GM19463 (cell line): ENCODE results near the gene TCOF1.

Experiments
- ATAC-seq: cut with Tn5 transposase; IDR thresholded peaks from one replicate; pipeline ENCODE4 v1.9.1; 2021; ENCODE audit warnings: mild to moderate bottlenecking, moderate library complexity; ENCODE audit not compliant: unreplicated experiment

Gene TCOF1

DNA sequence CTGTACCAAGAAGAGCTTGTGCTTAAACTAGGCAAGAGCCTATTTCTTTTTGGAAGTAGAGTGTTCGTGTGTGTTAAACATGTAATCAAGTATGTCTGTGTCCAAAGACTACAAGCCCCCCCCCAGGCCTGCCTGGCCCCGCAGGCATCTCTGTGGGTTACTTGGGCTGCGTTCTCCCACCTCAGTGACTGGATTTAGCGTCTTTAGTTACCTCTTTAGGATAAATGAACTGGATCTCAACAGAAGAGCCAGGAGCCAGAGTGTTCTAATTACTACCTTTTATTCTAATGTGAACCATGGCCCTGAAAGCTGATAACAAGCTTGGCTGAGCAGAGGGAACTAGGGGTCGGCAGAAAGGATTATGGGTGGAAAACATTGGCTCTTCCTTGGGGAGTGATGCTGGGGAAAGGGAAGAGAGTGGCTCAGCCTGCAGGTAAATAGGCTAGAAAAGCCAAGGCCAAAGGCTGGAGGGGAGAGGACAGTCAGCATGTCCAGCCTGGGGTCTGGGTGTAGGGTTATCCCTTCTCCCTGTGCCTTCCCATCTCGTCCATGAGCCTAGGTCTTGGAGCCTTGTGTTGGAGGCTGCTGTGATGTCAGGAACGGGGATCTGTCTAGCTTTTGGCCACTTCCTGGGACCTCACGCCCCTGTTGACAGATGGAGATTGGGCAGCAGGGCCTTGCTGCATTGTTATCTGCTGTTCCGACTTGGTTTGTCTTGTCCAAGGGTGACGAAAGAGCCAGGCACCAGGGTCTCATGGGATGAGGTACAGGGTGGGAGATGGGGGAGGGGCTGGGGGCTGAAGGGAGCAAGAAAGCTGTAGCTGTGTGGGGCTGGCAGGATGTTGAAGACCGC is 44.1 kb downstream of the TCOF1 start:
- no peak for ATAC-seq

DNA sequence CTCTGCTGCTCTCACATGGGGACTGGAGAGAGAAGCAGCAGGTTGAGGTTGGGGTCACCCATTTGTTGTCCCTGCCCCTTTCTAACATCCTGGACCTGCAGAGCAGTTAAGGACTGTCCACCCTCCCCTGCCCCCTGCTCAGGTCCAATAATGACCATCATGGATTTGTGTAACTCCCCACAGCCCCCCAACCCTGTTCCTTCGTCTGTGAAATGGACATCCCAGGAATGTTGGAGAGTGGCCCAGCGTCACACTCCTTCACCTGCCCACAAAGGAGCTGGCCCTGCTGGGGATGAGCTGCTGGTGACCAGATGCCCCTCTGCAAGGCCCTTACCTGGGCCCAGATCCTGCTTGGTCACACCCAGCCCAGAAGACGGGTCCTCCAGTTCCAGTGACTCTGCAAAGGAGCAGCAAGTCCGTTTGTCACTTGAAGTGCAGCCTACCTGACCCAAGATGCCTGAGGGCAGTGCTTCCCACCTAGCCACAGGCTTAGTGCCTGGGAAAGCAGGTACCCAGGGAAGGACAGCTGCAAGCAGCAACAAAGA is 44.8 kb downstream of the TCOF1 start:
- no peak for ATAC-seq

DNA sequence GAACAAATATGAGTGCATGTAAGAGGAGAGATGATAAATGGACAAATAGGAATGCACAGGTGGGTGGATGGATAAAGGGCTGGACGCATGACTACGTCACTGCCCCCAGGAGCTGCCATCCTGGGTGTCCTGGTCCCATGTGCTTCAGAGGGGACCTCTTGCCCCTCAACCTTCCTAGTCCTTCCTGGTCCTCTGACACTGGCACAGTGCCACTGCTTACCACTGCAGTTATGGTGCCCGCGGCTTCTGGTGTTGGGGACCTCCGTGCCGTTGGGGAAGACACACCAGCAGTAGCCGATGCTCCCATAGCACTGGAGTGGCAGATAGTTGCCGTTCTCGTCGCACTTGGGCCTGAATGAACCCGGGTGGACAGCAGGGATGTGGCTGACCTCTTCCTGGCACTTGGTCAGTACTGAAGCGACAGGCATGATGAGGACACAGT is 45.4 kb downstream of the TCOF1 start:
- no peak for ATAC-seq

DNA sequence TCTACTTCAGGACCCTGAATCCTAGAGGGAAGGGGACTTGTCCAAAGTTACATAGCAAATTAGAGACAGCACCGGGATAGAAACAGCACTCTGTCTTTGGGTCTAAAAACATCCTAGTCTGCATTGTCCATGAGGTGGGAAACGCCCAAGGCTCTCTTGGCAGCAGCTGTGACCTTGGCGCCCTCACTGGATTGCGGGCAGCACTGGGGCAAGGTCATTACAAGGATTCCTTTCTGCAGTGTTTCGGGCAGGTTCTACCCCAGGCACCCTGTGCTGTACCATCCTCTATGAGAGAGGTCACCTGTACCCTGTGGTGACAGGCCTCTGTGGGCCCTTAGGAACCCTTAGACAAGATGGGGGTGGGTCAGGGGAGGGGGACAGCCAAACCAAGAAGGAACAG is 46.6 kb downstream of the TCOF1 start:
- no peak for ATAC-seq

DNA sequence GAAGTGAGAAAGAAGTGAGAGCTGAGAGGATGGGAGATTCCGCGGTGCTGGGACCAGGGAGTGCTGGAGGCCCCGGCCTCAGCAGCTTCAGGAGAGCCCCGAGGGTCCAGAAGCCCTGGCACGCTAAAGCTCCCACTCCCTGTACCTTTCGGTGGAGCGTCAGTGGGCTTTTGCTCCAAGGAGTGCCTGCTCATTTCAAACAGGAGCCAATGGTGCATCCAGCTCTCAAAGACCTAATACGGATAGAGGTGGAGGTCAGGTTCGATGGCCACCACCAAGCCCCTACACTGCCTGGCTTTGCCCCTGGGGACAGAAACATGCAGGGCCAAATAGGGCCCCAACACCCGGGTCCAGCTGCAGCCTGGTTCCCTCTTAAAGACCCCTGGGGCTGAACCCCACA is 47.0 kb downstream of the TCOF1 start:
- ATAC-seq: no peak

- ATAC-seq: no peak
Observed at GRCh38 chr5:150404941-150405816, 47.7 kb downstream of the TCOF1 start.

DNA sequence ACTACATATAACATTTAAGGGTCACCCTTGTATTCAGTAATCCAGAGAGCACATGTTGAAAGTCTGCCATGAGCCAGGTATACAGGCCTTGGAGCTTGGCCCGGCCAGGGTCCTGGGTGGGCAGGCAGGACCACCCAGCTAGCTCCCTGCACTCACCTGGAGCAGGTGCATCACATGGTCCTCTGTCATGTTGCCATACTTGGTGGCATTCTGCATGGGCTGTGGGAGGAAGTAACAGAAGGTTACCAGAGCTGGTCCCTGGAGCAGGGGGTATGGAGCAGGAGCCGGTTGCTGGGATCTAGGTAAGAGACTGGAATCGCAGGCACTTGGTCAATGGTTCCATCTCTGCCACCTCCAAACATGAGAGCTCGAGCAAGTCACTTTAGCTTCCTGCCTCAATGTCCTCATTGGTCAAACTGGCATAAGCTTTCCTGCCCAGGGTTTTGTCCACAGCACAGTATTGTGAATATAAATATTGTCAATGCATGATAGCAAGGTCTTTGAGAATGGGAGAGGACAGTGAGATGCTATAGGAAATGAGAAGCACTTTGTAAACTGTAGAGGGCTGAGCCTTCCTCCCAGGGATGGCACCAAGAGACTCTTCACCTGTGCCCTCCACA is 48.7 kb downstream of the TCOF1 start:
- no peak for ATAC-seq

- ATAC-seq: no peak
Observed at GRCh38 chr5:150406723-150407095, 49.2 kb downstream of the TCOF1 start.

GRCh38 chr5:150407096-150407720 is 49.7 kb downstream of the TCOF1 start:
- no peak for ATAC-seq

DNA sequence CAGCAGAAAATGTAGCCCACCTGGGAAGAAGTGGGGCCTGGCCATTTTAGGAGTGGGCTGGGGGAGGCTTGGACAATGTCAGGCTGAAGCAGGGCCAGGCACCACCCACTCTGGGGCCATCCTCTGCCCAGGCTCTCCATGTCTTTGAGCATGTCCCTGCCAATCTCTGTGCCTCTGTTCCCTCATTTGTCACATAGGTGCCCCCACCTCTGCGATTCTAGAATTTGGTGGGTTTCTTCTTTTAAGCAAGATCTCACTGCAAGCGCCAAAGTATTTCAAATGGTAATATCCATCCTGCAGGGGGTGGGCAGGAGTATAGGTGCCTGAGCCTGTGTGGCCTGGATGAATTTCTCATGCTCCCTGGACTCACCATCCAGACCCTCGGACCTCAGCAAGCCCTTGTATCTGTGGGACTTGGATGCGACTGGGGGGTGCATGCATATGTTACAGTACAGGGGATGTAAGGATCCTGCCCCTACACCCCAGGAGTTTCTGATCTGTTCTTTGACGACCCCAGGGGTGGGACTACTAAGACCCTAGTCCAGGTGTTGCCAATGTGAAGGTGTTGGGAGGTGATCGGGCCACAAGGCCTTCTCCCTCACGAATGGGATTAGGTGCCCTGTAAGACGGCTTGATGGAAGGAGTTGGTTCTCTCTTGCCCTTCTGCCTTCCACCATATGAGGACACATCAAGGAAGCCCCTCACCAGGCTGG is 50.9 kb downstream of the TCOF1 start:
- ATAC-seq: no peak

DNA sequence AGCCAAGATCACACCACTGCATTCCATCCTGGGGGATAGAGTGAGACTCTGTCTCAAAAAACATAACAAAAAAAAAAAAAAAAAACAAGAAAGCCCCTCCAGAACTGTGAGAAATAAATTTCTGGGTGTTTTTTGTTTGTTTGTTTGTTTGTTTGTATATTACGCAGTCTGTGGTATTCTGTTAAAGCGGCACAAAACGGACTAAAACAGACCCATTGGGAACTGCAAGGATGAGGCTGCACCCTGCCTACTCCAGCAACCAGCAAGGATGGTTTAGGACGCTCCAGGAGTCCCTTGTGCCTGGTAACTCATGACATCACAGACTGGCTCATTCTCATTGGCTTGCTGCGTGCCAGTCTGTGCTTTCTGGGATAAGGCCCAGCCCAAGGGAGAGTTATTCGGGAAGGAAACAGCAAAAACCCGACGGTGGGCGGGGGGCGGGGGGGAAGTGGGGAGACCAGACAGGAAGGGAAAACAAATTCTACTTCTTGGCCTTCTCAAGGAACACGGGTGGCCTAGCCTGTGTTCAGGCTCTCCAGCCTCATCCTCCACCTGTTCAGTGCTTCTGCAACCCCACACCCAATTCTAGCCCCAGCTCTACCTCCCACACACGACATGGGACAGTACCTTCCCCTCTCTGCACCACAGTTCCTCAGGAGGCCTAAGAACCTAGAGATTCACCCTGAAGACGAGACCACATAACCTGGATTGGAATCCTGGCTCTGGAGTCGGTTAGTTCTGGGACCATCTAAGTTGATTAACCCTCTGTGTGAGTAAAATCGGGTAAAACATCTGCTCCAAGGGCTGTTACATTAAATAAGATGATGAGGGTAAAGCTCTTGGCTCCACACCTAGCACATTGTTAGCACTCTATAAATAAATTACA is 52.4 kb downstream of the TCOF1 start:
- ATAC-seq: peak; percentile 30

DNA sequence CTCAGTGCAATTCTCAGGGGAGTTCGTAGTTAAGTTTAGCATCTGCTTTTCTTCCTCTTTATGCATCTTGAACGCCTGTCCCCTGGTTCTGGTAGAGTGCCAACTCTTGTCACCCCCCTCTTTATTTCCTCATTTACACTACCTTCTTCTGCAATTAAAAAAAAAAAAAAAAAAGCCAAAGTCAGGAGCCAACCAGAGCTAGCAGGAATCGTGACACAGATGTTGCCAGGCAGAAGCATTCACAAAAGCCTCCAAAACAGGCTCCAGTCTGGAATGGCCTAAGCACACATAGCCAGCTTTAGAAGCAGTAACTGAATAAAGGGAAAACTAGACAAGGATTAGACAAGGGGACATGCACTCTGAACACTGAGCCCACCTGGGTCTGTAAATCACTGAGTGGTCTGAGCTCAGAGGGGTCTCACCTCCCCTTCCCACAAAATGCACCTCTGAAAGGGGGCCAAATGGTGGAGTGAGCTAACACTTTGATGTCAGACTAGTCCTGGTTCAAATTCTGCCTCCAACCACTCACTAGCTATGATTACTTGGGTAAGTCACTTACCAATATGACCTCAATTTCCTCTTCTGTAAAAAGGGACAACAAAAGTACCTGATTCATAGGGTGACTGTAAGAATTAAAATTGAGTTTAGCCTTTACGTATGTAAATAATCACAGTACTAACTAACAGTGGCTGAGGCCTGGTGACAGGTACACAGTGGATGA is 53.2 kb downstream of the TCOF1 start:
- ATAC-seq: no peak

DNA sequence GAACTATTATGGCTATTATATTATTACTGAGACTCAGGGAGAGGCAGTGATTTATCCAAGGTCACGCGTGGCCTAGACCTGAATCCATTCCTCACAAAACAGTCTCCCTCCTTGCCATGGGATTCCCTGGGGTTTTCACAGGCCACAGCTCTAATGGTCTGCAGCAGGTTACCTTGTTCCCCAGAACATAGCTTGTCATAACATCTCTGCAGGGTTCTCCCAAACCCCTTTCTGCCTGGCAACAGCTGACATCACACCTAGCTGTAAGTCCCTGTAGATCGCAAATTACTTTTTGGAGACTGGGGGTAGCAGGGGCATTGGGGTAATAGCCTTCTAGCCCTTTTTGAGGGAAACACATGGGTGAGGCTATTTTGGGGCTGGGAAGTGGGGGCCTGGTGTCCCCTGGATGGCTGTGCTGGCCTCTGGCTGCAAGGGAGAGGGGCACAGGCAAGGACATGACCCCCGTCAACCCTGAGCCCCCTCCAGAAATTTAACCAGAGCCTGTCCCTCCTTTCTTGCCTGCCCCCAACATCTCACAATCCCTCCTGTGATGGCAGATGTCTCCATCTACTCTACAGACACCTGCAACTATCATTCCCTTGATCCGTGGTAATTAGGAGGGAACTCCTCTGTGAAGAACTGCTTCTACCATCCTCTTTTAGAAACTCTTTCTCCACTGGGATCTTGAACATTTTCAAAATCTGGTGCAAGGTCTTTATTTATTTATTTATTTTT is 53.9 kb downstream of the TCOF1 start:
- ATAC-seq: no peak

- peak; percentile 70 for ATAC-seq
Observed at GRCh38 chr5:150412319-150413175, 55.0 kb downstream of the TCOF1 start, which contains the start of gene CD74. Gene CD74 (minus strand): TSS chr5:150412910. CDS start chr5:150412749, 161 bp downstream.

GRCh38 chr5:150413176-150413901 is 55.8 kb downstream of the TCOF1 start:
- no peak for ATAC-seq
